GM23248 (cell line): ENCODE measurements around the gene KAZALD1.

Experiments used
- EZH2 ChIP-seq: fragments of 200-600 bp; sonication (generic); IDR thresholded peaks from 2 replicates; pipeline ENCODE4 v1.6.1; 2018; ENCODE audit warnings: antibody characterized with exemption, mild to moderate bottlenecking; ENCODE audit not compliant: insufficient read depth, poor library complexity, severe bottlenecking
- EZH2phosphoT487 ChIP-seq: fragments of 200-600 bp; sonication (generic); IDR thresholded peaks from 2 replicates; pipeline ENCODE4 v1.6.1; 2018; ENCODE audit warnings: antibody characterized with exemption, moderate library complexity, mild to moderate bottlenecking, low read depth; ENCODE audit not compliant: insufficient read depth

DNA sequence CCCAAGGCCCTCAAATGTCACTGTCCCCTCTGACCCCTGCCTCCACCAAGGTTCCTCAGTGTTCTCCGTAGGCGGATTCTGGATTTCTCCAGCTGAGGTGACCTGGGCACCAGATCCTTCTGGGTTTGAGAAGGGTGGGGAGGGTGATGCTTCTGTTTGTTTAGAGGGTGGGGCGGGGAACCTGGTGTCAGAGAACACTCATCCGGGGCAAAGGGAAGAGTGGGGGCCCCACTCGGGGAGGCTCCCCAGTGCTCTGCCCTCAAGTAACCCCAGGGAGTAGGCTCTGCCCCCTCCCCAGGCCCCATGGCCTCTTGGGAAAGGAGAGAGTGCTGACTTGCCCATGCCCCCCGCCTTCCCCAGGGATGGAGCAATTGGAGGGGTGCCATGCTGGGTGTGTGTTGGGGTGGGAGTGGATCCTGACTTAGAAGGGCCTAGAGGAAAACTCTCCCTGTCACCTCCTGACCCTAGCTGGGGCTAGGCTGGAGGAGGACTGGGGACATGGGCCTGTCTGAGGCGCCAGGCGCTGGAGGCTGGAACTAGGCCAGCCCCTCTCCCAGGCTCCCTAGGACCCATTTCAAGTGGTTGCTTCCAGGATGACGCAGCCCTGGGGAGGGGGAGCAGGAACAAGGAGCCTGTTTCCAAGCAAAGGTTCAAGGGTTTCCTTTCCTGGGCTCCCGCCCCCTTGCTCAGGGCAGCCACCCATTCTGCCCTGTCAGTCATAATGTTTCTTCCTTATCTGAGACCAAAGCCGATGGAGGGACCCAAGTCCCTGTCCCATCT, 27.9 kb downstream of the KAZALD1 start:
- no peak for TF ChIP-seq EZH2
- TF ChIP-seq EZH2phosphoT487 = no peak
